Hepatocyte (in vitro differentiated cells): Measurements from ENCODE around the gene DIP2B. TPM values are rescaled to one million over a fixed set of nuclear protein-coding genes. Genes with fewer than 3 reads are reported as not detected.

Source experiments
- DNase-seq: peaks from one replicate; pipeline ENCODE4 v3.0.0-alpha.2; 2016; ENCODE audit warnings: low spot score
- H2AFZ ChIP-seq: fragments of 200-600 bp; sonication (generic); 2 replicates; pipeline ENCODE4 v1.6.0; 2016; ENCODE audit warnings: antibody characterized with exemption, mild to moderate bottlenecking
- H3K27ac ChIP-seq: fragments of 200-600 bp; sonication (generic); 2 replicates; pipeline ENCODE4 v1.5.1; 2016; ENCODE audit warnings: mild to moderate bottlenecking
- H3K27me3 ChIP-seq: fragments of 200-600 bp; sonication (generic); 2 replicates; pipeline ENCODE4 v1.6.1; 2016
- H3K36me3 ChIP-seq: fragments of 200-600 bp; sonication (generic); replicated peaks from 2 replicates; pipeline ENCODE4 v1.5.1; 2016; ENCODE audit warnings: low read depth; ENCODE audit not compliant: insufficient read depth
- H3K4me1 ChIP-seq: fragments of 200-600 bp; sonication (generic); 2 replicates; pipeline ENCODE4 v1.5.1; 2016; ENCODE audit warnings: mild to moderate bottlenecking, moderate library complexity; ENCODE audit not compliant: insufficient read depth
- H3K4me2 ChIP-seq: fragments of 200-600 bp; sonication (generic); 2 replicates; pipeline ENCODE4 v1.6.0; 2016
- H3K4me3 ChIP-seq: fragments of 200-600 bp; sonication (generic); 2 replicates; pipeline ENCODE4 v1.5.1; 2016; ENCODE audit warnings: mild to moderate bottlenecking
- H3K79me2 ChIP-seq: fragments of 200-600 bp; sonication (generic); 2 replicates; pipeline ENCODE4 v1.6.0; 2017; ENCODE audit warnings: mild to moderate bottlenecking
- H3K9me2 ChIP-seq: fragments of 200-600 bp; sonication (generic); replicated peaks from 2 replicates; pipeline ENCODE4 v1.6.0; 2017; ENCODE audit warnings: mild to moderate bottlenecking; ENCODE audit not compliant: insufficient read depth
- H3K9me3 ChIP-seq: fragments of 200-600 bp; sonication (generic); 2 replicates; pipeline ENCODE4 v1.5.1; 2016; ENCODE audit warnings: low read depth, mild to moderate bottlenecking
- H4K20me1 ChIP-seq: fragments of 200-600 bp; sonication (generic); 2 replicates; pipeline ENCODE4 v1.6.0; 2016; ENCODE audit warnings: mild to moderate bottlenecking; ENCODE audit not compliant: insufficient read depth, poor library complexity, severe bottlenecking
- CTCF ChIP-seq: fragments of 200-600 bp; sonication (generic); IDR thresholded peaks from 2 replicates; pipeline ENCODE4 v1.5.1; 2016; ENCODE audit warnings: antibody characterized with exemption, mild to moderate bottlenecking; ENCODE audit not compliant: poor library complexity
- EZH2 ChIP-seq: fragments of 200-600 bp; sonication (generic); IDR thresholded peaks from 2 replicates; pipeline ENCODE4 v1.6.1; 2016; ENCODE audit warnings: antibody characterized with exemption, mild to moderate bottlenecking, borderline replicate concordance
- EZH2phosphoT487 ChIP-seq: fragments of 200-600 bp; sonication (generic); IDR thresholded peaks from one replicate; pipeline ENCODE4 v1.6.1; 2018; ENCODE audit warnings: antibody characterized with exemption, mild to moderate bottlenecking, low read depth, moderate library complexity; ENCODE audit not compliant: unreplicated experiment, severe bottlenecking
- WGBS: methylation state at CpG from one replicate; pipeline ENCODE4 v1.1.6; 2016; ENCODE audit warnings: low lambda C conversion rate; ENCODE audit errors: missing lambda C conversion rate; 5-methylcytosine and 5-hydroxymethylcytosine counted together
- polyA plus RNA-seq: library from polyadenylated mRNA; unstranded; fragments of >200 nt; fragmentation: Nextera tagmentation; extraction: Ambion mirVana; gene quantifications from 2 replicates; pipeline ENCODE4 v1.2.1, GENCODE V29; 2016
- total RNA-seq: library from RNA; depleted of rRNA; stranded (reverse); fragments of >200 nt; gene quantifications from 2 replicates; pipeline ENCODE4 v1.2.3, GENCODE V29; 2014

The DIP2B gene
- total and polyA plus RNA-seq, 2 experiments from 2014 or later, result 10.5 to 31.8 TPM

- Histone ChIP-seq H3K9me2 (no peaks in the 10 kb centered on the region), H3K79me2 (no peaks in the 10 kb centered on the region), H3K4me2 (no peak overlapping the region), H3K27me3 (no peaks in the 10 kb centered on the region), H4K20me1 (no peaks in the 10 kb centered on the region), H3K4me3 (no peak overlapping the region), H3K4me1 (no peaks in the 10 kb centered on the region), H3K36me3 (no peaks in the 10 kb centered on the region), H2AFZ (no peak overlapping the region), H3K27ac (no peak overlapping the region), H3K9me3 (no peaks in the 10 kb centered on the region)
- 97% methylated on average over 7 of the region's 7 CpGs for WGBS
- TF ChIP-seq CTCF (no peak), EZH2 (no peak)
- DNase-seq, result no peak
Measured at GRCh38 chr12:50742776-50743175, 238.0 kb downstream of the DIP2B start.

GRCh38 chr12:50745861-50746260 is 241.1 kb downstream of the DIP2B start:
- Histone ChIP-seq H3K9me2 (no peaks in the 10 kb centered on the region), H3K9me3 (no peaks in the 10 kb centered on the region), H3K27me3 (no peaks in the 10 kb centered on the region), H3K4me3 (no peak overlapping the region), H4K20me1 (no peaks in the 10 kb centered on the region), H3K4me2 (no peak overlapping the region), H3K27ac (no peak overlapping the region), H3K79me2 (no peaks in the 10 kb centered on the region), H3K4me1 (peaks cover 3% of the 10 kb centered on the region), H2AFZ (no peak overlapping the region), H3K36me3 (no peaks in the 10 kb centered on the region)
- no peak for TF ChIP-seq CTCF
- no peak for TF ChIP-seq EZH2
- TF ChIP-seq EZH2phosphoT487, result no peak
- WGBS, result 98% methylated on average over 4 of the region's 4 CpGs
- DNase-seq, result no peak

- Histone ChIP-seq H4K20me1 (no peaks in the 10 kb centered on the region), H2AFZ (no peak overlapping the region), H3K36me3 (no peaks in the 10 kb centered on the region), H3K4me2 (no peak overlapping the region), H3K9me3 (no peaks in the 10 kb centered on the region), H3K27ac (no peak overlapping the region), H3K9me2 (no peaks in the 10 kb centered on the region), H3K4me1 (peaks cover 3% of the 10 kb centered on the region), H3K4me3 (no peak overlapping the region), H3K27me3 (no peaks in the 10 kb centered on the region), H3K79me2 (no peaks in the 10 kb centered on the region)
- no peak for TF ChIP-seq CTCF
- TF ChIP-seq EZH2, result no peak
- no peak for TF ChIP-seq EZH2phosphoT487
- 86% methylated on average over 3 of the region's 3 CpGs for WGBS
- no peak for DNase-seq
Measured at GRCh38 chr12:50746431-50746830, 241.6 kb downstream of the DIP2B start.

GRCh38 chr12:50747817-50748216 is 243.0 kb downstream of the DIP2B start:
- Histone ChIP-seq H3K9me3 (no peaks in the 10 kb centered on the region), H3K9me2 (no peaks in the 10 kb centered on the region), H3K4me1 (peaks cover 3% of the 10 kb centered on the region), H3K4me3 (no peak overlapping the region), H4K20me1 (no peaks in the 10 kb centered on the region), H3K27me3 (no peaks in the 10 kb centered on the region), H2AFZ (no peak overlapping the region), H3K79me2 (no peaks in the 10 kb centered on the region), H3K4me2 (no peak overlapping the region), H3K36me3 (no peaks in the 10 kb centered on the region), H3K27ac (no peak overlapping the region)
- DNase-seq, result peak; percentile 26
- TF ChIP-seq EZH2phosphoT487, result no peak
- no peak for TF ChIP-seq CTCF
- no peak for TF ChIP-seq EZH2
- 63% methylated on average over 1 of the region's 1 CpG for WGBS
